Activated CD4-positive, alpha-beta T cell treated with anti-CD3 and anti-CD28 coated beads, Interleukin-10, Interleukin-2, amounts not matched to agents 100 ng/mL and 50 ng/mL, durations not matched to agents 16 hours and 8 hours (primary cell): ENCODE data around the gene WASF3.

Experiments used
- DNase-seq: peaks from one replicate; pipeline ENCODE4 v3.0.0-alpha.2; 2020

Gene WASF3, protein sequence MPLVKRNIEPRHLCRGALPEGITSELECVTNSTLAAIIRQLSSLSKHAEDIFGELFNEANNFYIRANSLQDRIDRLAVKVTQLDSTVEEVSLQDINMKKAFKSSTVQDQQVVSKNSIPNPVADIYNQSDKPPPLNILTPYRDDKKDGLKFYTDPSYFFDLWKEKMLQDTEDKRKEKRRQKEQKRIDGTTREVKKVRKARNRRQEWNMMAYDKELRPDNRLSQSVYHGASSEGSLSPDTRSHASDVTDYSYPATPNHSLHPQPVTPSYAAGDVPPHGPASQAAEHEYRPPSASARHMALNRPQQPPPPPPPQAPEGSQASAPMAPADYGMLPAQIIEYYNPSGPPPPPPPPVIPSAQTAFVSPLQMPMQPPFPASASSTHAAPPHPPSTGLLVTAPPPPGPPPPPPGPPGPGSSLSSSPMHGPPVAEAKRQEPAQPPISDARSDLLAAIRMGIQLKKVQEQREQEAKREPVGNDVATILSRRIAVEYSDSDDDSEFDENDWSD

DNA sequence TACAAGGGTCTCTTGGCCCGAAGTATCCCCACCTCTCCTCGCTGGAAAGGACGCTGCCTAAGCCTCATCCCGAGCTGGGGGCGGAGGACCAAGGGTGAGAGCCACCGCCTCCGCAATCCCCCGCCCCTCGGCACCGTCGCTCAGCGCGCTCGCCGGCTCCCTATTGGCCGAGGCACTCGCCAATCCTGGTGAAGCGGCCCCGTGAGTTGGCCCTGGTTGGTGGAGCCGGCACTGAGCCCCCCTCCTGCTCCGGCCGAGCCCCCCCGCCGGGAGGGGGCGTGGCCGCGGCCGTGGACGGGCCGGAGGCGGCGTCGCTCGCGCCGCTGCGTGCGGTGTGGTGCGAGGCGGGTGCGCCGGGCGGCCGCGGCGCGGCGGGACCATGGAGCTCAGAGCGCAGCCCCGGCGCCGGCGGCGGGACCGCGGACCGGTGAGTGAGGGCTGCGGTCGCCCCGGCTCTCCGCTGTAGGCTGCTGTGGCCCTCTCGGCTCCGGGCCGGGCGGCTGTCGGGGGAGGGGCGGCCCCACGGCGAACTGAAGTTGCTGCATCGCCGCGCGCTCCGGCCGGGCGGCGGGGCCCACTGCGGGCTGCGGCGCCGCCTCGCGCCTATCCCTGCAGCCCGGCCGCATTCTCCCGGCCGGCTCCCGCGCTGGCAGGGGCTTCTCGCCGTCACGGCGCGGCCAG lies at the start of gene WASF3:
WASF3 (plus strand) TSS at position 291 of the 681 bp plus-strand sequence. CDS start 84,588 bp downstream, outside the sequence.
- peak; percentile 80 for DNase-seq

DNA sequence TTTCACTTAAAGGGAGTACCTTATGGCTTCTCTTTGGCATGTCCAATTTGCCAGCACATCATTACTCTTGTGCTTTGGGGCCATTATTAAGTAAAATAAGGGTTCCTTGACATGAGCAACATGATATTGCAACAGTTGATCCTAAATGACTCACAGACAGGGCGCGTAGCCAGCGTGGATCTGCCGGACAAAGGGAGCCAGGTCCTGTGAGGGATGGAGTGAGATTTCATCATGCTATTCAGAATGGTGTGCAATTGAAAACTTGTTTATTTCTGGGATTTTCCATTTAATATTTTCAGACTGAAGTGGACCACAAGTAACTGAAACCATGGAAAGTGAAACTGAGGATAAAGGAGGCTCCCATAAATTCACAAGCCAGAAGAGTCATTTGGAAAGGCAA lies 48.6 kb upstream of the WASF3 start:
- DNase-seq, result no peak

GRCh38 chr13:26509491-26509890 lies 48.0 kb upstream of the WASF3 start:
- DNase-seq, result no peak

DNA sequence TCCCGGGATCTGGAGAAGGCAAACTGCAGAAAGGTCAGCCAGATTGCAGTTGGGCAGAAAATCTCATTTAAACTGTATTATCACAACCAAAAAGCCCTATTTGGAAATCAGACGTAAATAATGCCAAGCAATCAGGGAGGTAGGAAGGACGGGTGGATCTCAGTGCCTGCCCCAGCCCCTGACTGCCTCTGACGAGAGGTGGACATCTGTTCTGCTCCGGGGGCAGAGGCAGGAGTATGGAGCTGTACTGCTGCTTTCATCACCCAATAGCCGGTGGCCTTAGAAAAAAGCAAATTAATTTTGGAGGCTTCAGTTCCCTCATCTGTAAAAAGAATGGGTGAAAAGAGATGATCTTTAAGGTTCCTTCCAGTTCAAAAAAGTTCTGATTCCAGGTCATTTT lies 43.6 kb upstream of the WASF3 start:
- no peak for DNase-seq

GRCh38 chr13:26515721-26516120 lies 41.8 kb upstream of the WASF3 start:
- DNase-seq, result no peak

GRCh38 chr13:26517936-26518335 lies 39.5 kb upstream of the WASF3 start:
- no peak for DNase-seq

DNA sequence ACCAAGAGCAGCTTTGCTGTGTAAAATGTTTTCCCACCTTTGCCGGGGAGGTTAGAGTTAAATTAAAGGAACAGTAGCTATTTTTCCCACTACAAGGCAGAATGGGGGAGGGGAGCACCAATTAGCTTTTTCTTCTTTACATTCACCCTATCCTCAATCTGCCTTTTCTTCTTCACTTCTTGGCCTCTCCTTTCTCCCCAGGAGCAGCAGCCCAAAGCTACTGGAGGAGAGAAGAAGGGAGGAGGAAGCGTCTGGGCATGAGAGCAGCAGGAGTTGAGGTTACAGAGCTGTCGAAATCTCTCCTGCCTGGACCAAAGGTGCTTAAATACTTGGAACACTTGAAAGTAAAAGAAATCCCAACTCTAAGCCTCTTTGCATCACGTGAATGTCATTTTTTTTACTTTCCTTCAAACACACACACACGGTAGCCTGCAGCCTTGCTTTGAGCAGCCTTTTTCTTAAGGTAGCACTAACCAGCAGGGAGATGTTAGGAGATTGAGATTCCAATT lies 39.0 kb upstream of the WASF3 start:
- DNase-seq, result no peak

DNA sequence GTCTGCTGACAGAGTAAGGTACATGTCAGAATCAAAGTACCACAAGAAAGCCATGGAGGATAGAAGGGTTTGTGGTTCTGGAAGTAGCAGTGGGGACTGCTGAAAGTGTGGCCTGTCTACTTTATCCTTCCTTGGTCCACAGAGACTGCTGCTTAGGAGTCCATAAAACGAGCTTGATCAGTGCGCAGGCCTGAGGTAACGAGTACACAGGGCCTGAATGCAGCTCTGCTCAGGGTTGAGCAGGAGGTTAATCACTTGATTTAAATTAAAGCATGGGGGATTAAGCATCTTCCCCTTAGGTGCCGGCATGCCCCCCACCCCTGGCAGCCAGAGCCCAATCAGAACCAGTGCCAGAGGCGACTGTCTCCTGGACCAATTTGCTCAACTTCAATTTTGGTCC lies 34.9 kb upstream of the WASF3 start:
- no peak for DNase-seq

- no peak for DNase-seq
Observed at GRCh38 chr13:26523007-26523406, 34.5 kb upstream of the WASF3 start.

- no peak for DNase-seq
Observed at GRCh38 chr13:26525528-26525927, 32.0 kb upstream of the WASF3 start.

GRCh38 chr13:26526702-26527216 lies 30.7 kb upstream of the WASF3 start:
- DNase-seq, result no peak

DNA sequence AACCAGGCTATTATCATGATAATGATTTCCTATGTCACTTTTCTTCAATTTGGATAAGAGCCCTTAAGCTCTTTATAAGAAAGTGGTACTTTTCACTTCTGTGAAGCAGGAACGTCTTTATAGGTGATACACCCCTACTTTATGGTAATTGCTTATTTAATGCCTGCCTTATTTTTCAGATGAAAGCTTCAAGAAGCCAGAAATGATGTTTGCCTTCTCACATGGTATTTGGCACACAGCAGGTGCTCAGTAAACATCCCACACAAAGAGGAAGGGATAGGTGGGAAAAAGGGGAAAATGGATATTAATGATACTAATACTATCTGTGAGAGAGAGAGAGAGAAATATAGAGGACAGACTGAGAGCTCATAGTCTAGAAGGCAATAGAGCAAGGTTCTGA lies 29.0 kb upstream of the WASF3 start:
- DNase-seq, result no peak

- DNase-seq, result peak; percentile 24
Observed at GRCh38 chr13:26529441-26529840, 28.0 kb upstream of the WASF3 start.

DNA sequence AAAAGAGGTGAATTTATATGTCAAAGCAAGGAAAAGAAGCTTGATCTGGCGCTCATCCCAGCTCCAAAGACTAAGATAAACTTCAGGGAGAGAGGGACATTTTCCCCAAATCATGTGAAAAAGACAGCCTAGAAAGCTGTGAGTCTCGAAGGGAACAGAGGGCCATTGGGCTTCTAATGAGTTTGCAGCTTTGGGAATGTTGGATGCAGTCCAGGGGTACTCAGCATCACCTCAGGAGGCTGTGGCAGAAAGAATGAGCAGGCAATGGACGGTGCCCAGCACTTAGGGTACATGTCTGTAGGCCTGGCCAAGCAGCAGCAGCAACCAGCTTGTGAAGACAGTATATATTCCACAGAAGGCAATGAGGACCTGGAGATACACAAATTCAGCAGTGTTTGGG lies 25.7 kb upstream of the WASF3 start:
- no peak for DNase-seq

GRCh38 chr13:26534036-26534726 lies 23.3 kb upstream of the WASF3 start:
- DNase-seq, result no peak

GRCh38 chr13:26538363-26539317 lies 18.8 kb upstream of the WASF3 start:
- no peak for DNase-seq

- DNase-seq, result no peak
Observed at GRCh38 chr13:26539738-26540292, 17.7 kb upstream of the WASF3 start.

- DNase-seq, result no peak
Observed at GRCh38 chr13:26540334-26540733, 17.1 kb upstream of the WASF3 start.

DNA sequence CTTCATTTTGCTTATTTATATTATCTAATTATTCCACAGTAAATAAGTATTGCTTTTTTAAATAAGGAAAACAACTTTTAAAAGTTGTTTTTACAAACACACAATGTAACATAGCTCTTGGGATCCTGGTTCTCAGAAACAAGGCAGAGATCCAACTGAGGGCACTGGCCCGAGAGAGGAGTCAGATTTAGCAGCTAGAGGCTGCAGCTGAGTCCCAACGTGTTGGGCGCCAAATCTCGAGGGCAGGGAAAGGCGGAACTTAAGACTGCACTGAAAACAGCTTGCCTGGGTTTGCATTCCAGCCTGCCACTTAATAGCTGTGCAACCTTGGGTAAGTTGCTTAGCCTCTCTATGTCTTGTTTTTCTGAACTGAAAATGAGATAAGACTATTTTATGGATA lies 16.4 kb upstream of the WASF3 start:
- DNase-seq, result no peak

GRCh38 chr13:26541678-26542568 lies 15.6 kb upstream of the WASF3 start:
- DNase-seq, result no peak

- no peak for DNase-seq
Observed at GRCh38 chr13:26544707-26545106, 12.8 kb upstream of the WASF3 start.
